HL-60 (cell line): Measurements from ENCODE around the gene TAPT1.

ENCODE experiments used
- CTCF ChIP-seq: IDR thresholded peaks from one replicate; pipeline ENCODE4 v1.5.1; 2011; ENCODE audit warnings: low read length, control low read depth, inconsistent platforms; ENCODE audit not compliant: insufficient read depth
- POLR2AphosphoS5 ChIP-seq: IDR thresholded peaks from 2 replicates; pipeline ENCODE4 v1.6.1; 2012; ENCODE audit warnings: low read depth
- REST ChIP-seq: IDR thresholded peaks from 2 replicates; pipeline ENCODE4 v1.6.1; 2012; ENCODE audit warnings: low read depth; ENCODE audit not compliant: insufficient replicate concordance

- TF ChIP-seq POLR2AphosphoS5 (no peak), REST (no peak), CTCF (no peak)
These were observed 30.1 kb upstream of the TAPT1 start for GRCh38 chr4:16256343-16256742.
